GM23338 (cell line): ENCODE data around the gene CHIA.

Experiments used
- EZH2 ChIP-seq: fragments of 200-600 bp; sonication (generic); IDR thresholded peaks from one replicate; pipeline ENCODE4 v1.8.0; 2017; ENCODE audit warnings: antibody characterized with exemption, mild to moderate bottlenecking, low read depth; ENCODE audit not compliant: unreplicated experiment
- JUNB ChIP-seq: IDR thresholded peaks from one replicate; pipeline ENCODE4 v1.6.1; 2016; ENCODE audit warnings: antibody characterized with exemption; ENCODE audit not compliant: unreplicated experiment
- POLR2AphosphoS5 ChIP-seq: IDR thresholded peaks from 2 replicates; pipeline ENCODE4 v1.6.1; 2016; ENCODE audit warnings: antibody characterized with exemption, low read depth
- TF ChIP-seq, protein P1 (sequence below), 2 experiments: fragments of 200-600 bp in 1 of 2; sonication (generic) in 1 of 2; conservative IDR thresholded peaks; 2 replicates each; pipeline versions ENCODE4 v1.5.1 to v1.6.1; 2016 to 2017; ENCODE audit warnings: antibody characterized with exemption in 2 of 2, low read depth in 2 of 2, mild to moderate bottlenecking in 2 of 2, moderate library complexity in 1 of 2
- TF ChIP-seq, protein P2 (sequence below): IDR thresholded peaks from 2 replicates; pipeline ENCODE4 v1.6.1; 2016; ENCODE audit warnings: antibody characterized with exemption
- TF ChIP-seq, protein P3 (sequence below): IDR thresholded peaks from one replicate; pipeline ENCODE4 v1.6.1; 2018; ENCODE audit warnings: antibody characterized with exemption; ENCODE audit not compliant: unreplicated experiment

DNA sequence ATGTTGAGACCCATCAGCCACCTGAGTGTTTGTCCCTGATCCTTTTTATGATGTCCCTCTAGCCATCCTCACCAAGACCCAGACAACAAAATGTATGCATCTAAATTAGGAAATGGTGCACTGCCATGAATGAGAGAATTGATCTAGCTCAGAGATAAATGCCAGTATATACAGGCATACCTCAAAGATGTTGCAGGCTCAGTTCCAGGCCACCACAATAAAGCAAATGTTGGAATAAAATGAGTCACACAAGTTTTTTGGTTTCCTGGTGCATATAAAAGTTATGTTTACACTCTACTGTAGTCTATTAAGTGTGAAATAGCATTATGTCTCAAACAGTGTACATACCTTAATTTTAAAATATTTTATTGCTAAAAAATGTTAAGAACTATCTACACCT is 63.9 kb downstream of the CHIA start:
- TF ChIP-seq, protein P1, sequence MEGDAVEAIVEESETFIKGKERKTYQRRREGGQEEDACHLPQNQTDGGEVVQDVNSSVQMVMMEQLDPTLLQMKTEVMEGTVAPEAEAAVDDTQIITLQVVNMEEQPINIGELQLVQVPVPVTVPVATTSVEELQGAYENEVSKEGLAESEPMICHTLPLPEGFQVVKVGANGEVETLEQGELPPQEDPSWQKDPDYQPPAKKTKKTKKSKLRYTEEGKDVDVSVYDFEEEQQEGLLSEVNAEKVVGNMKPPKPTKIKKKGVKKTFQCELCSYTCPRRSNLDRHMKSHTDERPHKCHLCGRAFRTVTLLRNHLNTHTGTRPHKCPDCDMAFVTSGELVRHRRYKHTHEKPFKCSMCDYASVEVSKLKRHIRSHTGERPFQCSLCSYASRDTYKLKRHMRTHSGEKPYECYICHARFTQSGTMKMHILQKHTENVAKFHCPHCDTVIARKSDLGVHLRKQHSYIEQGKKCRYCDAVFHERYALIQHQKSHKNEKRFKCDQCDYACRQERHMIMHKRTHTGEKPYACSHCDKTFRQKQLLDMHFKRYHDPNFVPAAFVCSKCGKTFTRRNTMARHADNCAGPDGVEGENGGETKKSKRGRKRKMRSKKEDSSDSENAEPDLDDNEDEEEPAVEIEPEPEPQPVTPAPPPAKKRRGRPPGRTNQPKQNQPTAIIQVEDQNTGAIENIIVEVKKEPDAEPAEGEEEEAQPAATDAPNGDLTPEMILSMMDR (conservative IDR thresholded peaks at IDR 0.05; ENCODE audit: low read depth in 2 of 2) = no peak
- TF ChIP-seq, protein P2, sequence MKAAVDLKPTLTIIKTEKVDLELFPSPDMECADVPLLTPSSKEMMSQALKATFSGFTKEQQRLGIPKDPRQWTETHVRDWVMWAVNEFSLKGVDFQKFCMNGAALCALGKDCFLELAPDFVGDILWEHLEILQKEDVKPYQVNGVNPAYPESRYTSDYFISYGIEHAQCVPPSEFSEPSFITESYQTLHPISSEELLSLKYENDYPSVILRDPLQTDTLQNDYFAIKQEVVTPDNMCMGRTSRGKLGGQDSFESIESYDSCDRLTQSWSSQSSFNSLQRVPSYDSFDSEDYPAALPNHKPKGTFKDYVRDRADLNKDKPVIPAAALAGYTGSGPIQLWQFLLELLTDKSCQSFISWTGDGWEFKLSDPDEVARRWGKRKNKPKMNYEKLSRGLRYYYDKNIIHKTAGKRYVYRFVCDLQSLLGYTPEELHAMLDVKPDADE = no peak
- TF ChIP-seq POLR2AphosphoS5 (no peak), EZH2 (no peak), JUNB (no peak)
- TF ChIP-seq, protein P3, sequence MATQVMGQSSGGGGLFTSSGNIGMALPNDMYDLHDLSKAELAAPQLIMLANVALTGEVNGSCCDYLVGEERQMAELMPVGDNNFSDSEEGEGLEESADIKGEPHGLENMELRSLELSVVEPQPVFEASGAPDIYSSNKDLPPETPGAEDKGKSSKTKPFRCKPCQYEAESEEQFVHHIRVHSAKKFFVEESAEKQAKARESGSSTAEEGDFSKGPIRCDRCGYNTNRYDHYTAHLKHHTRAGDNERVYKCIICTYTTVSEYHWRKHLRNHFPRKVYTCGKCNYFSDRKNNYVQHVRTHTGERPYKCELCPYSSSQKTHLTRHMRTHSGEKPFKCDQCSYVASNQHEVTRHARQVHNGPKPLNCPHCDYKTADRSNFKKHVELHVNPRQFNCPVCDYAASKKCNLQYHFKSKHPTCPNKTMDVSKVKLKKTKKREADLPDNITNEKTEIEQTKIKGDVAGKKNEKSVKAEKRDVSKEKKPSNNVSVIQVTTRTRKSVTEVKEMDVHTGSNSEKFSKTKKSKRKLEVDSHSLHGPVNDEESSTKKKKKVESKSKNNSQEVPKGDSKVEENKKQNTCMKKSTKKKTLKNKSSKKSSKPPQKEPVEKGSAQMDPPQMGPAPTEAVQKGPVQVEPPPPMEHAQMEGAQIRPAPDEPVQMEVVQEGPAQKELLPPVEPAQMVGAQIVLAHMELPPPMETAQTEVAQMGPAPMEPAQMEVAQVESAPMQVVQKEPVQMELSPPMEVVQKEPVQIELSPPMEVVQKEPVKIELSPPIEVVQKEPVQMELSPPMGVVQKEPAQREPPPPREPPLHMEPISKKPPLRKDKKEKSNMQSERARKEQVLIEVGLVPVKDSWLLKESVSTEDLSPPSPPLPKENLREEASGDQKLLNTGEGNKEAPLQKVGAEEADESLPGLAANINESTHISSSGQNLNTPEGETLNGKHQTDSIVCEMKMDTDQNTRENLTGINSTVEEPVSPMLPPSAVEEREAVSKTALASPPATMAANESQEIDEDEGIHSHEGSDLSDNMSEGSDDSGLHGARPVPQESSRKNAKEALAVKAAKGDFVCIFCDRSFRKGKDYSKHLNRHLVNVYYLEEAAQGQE = no peak
